GM19395 (cell line): ENCODE data around the gene FAM24B.
"Not testable (repeated sequence)": the region's sequence is repeated elsewhere in the genome, so short reads cannot be mapped to it uniquely, and the experiment has no call there.

ENCODE experiments used
- ATAC-seq: cut with Tn5 transposase; IDR thresholded peaks from one replicate; pipeline ENCODE4 v1.9.1; 2021; ENCODE audit warnings: mild to moderate bottlenecking, moderate library complexity; ENCODE audit not compliant: unreplicated experiment

The FAM24B gene

GRCh38 chr10:122879339-122880273, at the start of gene FAM24B:
Gene FAM24B (minus strand): TSS chr10:122879581. CDS start chr10:122850515, 29,066 bp downstream.
- peak; percentile 88 for ATAC-seq

GRCh38 chr10:122915700-122916099, 36.3 kb upstream of the FAM24B start:
- ATAC-seq: no peak

- ATAC-seq: no peak
These were observed 32.6 kb upstream of the FAM24B start for GRCh38 chr10:122911889-122912484.

- ATAC-seq: no peak
These were observed 30.9 kb upstream of the FAM24B start, which contains the start of gene FAM24A for GRCh38 chr10:122910310-122910709. Gene FAM24A (plus strand): TSS chr10:122910610. CDS start chr10:122911635, 1,025 bp downstream.

- ATAC-seq: not testable (repeated sequence)
These were observed 24.5 kb upstream of the FAM24B start for GRCh38 chr10:122903861-122904260.

- no peak for ATAC-seq
These were observed 15.0 kb upstream of the FAM24B start for GRCh38 chr10:122894261-122894944.

- ATAC-seq: no peak
These were observed 4.8 kb upstream of the FAM24B start for GRCh38 chr10:122884166-122884565.

GRCh38 chr10:122882766-122883165, 3.4 kb upstream of the FAM24B start:
- no peak for ATAC-seq

GRCh38 chr10:122878799-122879338, 512 bp downstream of the FAM24B start:
- peak; percentile 5 for ATAC-seq

GRCh38 chr10:122877264-122877663, 2.1 kb downstream of the FAM24B start:
- ATAC-seq: no peak

GRCh38 chr10:122876467-122876855, 2.9 kb downstream of the FAM24B start:
- no peak for ATAC-seq

GRCh38 chr10:122875843-122876466, 3.4 kb downstream of the FAM24B start:
- ATAC-seq: no peak

- ATAC-seq: not testable (repeated sequence)
These were observed 7.4 kb downstream of the FAM24B start for GRCh38 chr10:122871947-122872346.

- not testable (repeated sequence) for ATAC-seq
These were observed 10.6 kb downstream of the FAM24B start for GRCh38 chr10:122868768-122869167.

GRCh38 chr10:122866757-122867482, 12.5 kb downstream of the FAM24B start:
- not testable (repeated sequence) for ATAC-seq

GRCh38 chr10:122864901-122865300, 14.5 kb downstream of the FAM24B start:
- ATAC-seq: no peak

GRCh38 chr10:122864194-122864592, 15.2 kb downstream of the FAM24B start:
- no peak for ATAC-seq

- no peak for ATAC-seq
These were observed 15.9 kb downstream of the FAM24B start for GRCh38 chr10:122863216-122864193.

GRCh38 chr10:122861711-122862161, 17.6 kb downstream of the FAM24B start:
- no peak for ATAC-seq
